Measurements from ENCODE around the gene PML.
"Not testable (repeated sequence)": the region's sequence is repeated elsewhere in the genome, so short reads cannot be mapped to it uniquely, and the experiment has no call there.

The PML gene

DNA sequence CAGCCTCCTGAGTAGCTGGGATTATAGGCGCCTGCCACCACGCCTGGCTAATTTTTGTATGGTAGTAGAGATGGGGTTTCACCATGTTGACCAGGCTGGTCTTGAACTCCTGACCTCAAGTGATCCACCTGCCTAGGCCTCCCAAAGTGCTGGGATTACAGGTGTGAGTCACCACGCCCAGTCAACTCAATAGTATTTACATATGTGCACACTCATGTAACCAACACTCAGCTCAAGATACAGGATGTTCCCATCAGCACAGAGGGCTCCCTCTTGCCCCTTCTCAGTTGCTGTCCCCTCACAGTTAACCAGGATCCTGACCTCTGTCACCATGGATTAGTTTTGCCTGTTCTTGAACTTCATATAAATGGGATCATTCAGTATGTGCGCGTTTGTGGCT is 61.8 kb downstream of the PML start:
- not testable (repeated sequence) for DNase-seq (ENCODE audit: low read depth in 2 of 2)

DNA sequence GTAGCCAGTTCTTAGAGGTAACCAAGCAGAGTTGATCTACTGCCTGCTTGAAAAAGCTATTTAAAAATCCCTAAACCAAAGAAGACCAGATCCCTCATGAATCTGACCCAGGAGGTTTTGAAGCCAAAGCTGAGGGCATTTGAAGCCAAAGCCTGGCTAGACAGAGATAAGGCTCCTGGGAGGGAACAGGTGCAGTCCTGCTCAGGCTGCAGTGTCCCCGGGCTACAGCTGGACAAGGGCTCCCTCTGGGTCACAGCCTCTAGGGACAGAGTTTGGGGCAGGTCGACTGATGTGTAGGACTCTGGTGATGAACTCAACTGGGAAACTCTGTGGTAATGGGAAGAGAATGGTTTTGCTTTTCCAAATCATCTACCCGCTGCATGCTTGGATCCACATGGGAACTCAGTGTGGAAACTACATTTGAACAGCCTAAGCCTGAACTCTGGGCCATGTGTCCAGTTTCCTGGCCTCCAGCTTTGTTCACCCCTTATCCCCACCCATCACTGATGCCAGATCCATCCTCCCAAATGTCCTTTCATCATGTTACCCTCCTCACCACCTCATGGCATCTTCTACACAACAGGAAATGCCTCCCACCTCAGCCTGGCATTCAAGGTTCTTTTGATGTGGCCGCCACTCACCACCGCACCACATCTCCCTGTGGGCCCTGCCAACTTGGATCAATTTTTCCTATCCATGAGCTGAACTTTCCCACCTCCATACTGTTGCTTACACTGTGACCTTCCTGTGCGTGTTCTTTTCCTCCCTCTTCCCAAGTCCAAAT is 64.7 kb downstream of the PML start:
- DNase-seq (ENCODE audit: low read depth in 2 of 2): not testable (repeated sequence)

DNA sequence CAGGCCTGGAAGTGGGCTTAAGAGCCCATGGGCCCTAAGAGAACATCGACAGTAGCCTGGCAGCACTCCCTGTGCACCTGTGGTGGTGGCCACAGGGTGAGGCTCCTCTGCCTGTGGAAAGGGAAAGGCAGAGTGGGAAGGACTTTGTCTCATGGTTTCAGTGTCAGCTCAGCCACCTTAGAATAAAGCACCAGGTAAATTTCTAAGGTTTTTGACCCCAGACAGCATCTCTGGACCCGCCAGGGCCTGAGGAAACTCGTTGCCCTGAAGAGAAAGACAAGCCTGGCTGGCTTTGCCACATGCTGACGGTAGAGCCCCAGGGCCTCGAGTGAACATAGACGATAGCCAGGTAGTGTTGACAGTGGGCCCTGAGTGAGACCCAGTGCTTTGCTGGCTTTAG is 65.7 kb downstream of the PML start:
- DNase-seq (ENCODE audit: low read depth in 2 of 2): no peak

DNA sequence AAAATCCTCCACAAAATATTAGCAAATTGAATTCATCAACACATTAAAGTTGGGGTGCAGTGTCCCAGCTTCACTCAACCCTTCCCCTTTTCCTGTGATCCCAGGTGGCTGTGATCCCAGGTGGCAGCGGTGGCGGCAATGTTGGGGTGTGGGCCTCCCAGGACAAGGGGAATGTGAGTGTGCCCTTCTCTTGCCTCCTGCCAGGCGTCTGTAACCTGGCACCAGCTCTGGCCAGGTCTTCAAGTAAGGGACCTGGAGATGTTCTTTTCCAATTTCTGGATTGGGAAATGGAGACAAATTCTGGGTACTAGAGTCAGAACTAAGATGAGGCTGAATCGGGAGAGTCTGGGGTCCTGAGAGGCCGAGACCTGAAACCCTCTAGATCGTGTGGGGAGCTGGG is 67.7 kb downstream of the PML start:
- no peak for DNase-seq (ENCODE audit: low read depth in 2 of 2)

DNA sequence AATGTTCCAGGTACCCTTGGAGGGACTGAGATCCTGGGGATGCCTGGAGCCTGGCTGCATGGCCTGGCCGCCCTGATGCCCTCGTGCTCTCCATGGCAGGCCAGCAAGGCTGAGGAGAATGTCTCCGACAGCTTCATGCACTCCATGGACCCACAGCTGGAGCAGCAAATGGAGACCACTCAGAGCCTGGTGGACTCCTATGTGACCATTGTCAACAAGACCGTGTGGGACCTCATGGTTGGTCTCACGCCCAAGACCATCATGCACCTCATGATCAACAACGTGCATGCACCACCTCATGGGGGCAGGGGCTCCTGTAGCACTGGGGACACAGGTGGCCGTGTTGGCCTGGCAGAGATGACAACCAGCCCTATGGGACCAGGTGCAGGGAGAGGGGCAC is 68.2 kb downstream of the PML start:
- no peak for DNase-seq (ENCODE audit: low read depth in 2 of 2)

DNA sequence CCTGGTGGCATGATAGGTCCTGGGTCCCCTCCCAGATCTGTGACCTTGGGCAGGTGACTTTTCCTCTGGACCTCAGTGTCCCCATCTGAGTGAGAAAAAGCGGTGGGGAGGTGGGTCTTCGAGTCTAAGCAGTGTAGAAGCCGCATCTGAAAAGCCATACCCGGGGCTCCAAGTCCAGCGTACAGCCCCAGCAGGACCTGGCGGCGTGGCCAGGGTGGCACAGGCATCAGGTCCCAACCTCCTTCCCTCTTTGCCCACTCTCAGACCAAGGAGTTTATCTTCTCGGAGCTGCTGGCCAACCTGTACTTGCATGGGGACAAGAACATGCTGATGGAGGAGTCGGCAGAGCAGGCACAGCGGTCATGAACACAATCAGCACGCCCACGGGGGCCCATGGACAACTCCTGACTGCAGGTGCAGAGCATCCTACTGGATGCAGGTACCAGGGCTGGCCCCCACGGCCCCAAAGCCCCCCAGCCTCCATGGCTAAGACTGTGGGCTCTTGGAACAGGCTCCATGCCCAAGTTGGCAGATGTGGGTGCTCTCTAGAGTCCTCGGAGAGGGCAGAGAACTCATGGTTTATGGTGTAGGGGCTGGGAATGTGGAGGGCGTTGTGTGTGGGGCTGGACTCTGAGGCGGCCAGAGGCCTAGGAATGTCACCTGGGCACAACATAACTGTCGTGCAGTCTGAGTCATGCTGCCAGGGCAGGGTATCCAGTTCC is 69.1 kb downstream of the PML start:
- DNase-seq (ENCODE audit: low read depth in 2 of 2): not testable (repeated sequence)

DNA sequence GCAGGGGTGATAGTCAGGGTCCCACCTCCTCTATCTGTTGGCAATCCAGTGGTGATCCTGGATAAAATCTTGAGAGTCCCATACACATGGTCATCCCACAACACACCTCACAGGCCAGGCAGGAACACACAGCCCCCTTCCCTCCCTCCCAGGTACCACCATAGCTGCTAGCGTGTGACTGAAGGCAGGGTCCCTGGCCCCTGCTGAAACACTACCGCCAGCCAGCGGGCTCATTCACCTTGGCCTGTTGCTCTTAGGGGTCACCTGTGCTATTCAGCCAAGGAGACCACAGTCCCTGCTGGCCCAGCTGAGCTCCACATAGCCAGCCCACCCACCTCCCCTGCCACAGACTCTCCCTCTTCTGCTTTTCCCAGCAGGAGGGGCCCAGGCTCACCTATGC is 69.7 kb downstream of the PML start:
- not testable (repeated sequence) for DNase-seq (ENCODE audit: low read depth in 2 of 2)

DNA sequence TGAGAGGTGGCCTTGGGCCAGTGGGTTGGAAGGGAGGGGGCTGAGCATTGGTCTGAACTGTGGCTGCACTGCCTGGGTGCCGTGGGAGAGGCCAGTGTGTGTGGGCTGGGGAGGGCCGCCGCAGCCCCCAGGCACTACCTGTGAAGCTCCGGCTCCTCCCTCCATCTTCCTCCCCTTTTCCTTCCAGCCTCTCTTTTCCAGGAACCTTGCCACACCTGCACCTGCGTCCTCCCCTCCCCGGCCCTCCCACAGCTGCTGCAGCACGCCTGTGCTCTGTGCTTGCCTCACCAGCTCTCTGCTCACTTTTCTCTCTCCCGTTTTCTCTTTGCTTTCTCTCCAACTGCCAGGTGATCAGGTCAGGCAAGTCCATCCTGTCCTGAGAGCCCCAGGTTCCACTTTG is 70.3 kb downstream of the PML start:
- DNase-seq (ENCODE audit: low read depth in 2 of 2): not testable (repeated sequence)

DNA sequence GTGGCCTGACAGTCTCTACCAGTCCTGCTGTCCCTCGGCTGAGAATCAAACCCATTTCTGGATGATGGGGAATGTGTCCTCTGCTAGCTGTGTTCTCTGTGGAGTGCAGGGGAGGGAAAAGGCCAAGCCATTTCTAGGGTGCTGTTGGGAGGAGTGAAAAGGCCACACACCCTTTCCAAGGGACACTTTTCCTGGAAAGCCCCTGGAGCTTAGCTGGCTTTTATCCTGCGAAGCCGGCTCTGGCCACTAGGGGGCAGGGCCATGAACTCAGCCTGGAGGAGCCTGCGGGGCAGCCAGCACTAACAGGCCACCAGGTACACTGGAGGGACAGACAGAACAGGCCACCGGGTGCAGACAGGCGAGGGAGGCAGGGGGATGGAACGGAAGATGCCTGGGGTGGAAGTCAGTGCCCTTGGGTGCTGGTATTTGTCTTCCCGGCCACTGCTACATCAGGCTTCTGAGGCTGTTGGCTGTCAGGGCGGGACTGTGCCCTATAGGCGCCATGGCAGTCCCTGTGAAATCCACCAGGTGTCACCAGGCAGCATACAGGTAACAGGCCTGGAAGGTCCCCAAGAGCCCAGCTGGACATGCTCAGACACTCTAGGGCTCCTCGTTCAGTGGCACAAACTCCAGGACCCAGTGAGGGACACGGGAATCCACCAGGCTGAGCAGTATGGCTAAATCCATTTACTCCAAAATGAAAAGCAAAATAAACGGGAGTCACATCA is 71.3 kb downstream of the PML start:
- peak; percentile 8 to 11 for DNase-seq (ENCODE audit: low read depth in 2 of 2)

DNA sequence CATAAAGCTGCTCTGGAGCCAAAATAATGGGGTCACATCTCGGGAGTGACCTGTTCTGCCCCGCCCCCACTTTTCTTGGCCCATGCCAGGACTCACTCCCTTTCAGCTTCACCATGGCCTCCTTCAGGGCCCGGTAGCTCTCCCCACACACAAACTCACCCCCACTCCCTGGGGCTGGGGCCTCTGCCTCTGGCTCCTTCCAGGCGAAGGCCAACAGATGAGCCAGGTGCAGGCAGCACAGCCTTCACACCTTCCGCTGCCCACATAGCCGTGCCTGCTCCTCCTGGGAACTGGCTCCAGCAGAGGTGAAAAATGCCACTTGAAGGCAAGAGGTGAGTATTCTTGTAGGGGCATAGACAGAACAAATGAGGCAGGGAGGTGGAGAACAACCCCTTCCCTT is 77.1 kb downstream of the PML start:
- not testable (repeated sequence) for DNase-seq (ENCODE audit: low read depth in 2 of 2)

DNA sequence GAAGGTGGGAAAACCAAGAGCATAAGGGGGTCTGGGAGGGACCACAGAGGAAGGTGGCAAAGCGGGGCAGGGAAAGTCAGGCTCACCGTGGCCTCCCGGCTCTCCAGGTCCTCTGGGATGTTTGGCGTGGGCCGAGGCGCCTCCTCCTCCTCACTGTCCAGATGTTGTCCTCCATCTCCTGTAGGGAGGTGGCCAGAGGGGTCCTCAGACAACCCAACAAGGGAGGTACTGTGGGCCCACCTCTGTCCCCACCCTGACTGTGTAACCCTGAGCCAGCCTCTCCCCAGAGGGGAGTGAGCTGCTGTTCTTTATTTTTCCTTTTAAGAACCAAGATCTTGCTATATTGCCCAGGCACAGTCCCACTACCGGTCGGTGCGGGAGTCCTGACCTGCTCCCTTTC is 77.6 kb downstream of the PML start:
- DNase-seq (ENCODE audit: low read depth in 2 of 2): not testable (repeated sequence)

DNA sequence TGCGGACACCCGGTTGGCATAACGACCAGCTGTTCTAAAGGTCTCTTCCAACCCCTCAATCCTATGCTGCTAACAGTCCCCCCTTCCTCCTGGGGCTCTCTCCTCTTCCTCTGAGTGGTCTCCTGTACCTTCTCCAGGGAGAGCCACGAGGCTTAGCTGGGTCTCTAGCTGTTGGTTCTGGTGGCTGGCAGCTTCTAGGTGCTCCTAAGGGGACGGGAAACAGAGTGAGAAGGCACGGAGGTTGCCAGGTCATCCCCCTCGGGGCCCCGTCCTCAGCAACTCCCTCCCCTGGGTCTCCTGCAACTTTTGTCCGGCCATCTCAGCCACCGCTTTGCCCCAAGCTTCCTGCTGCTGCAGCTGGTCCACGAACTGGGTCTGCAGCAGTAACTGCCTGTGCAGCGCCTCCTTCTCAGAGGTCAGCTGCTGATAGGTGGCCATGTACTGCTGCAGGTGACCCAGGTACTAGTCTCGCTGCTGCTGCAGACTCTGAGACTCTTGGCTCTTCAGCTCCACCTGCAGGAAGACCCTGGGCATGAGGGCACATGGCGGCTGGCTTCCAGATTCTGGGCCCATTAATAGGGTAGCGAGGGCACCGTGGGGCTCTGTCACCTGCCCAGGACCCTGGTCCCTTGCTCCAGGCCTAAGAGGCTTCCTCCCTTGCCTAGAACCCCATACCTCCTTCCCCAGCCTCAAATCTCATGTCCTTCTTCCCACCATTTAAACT is 78.3 kb downstream of the PML start:
- DNase-seq (ENCODE audit: low read depth in 2 of 2): peak in 1 of 2 donors; percentile 18

DNA sequence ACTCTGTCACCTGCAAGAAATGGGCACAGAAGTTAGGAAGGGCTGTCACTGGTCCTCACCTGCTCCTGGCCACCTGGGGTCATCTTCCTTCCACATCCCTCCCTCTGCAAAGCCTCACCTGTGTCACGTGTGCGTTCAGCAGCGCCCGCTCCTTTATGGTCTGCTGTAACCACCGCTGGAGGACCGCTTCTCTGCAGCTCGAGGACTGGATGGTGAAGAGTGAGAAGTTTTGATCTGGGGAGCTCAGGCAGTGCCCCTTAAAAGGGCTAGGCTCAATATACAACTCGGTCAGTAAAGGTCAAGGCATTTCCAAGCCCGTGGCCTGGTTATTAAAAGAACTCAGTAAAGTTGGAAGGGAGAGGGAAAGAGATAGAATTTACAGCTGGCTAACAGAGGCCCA is 81.3 kb downstream of the PML start:
- not testable (repeated sequence) for DNase-seq (ENCODE audit: low read depth in 2 of 2)

DNA sequence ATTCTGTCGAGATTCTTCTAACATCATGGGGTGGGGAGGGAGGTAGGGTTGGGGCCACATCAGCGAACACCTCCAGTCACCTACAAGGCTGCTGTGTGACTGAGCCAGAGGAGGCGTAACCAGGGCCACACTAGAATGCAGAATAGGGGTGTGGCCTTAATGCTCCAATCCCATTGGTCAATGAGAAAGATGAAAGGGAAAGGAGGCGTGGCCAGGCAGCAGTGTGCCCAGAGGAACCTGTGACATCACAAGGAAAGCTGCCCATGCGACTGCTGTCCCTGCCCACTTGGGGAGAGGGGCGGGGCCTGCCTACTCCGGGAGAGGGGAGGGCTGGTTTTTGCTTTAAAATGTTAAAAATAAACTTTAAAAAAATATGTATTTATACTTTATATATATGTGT is 87.9 kb downstream of the PML start, which contains the start of gene GOLGA6A:
Gene GOLGA6A (minus strand): TSS at position 101 of the 400 bp plus-strand sequence. CDS start 41 bp downstream, at position 60.
- not testable (repeated sequence) for DNase-seq (ENCODE audit: low read depth in 2 of 2)

DNA sequence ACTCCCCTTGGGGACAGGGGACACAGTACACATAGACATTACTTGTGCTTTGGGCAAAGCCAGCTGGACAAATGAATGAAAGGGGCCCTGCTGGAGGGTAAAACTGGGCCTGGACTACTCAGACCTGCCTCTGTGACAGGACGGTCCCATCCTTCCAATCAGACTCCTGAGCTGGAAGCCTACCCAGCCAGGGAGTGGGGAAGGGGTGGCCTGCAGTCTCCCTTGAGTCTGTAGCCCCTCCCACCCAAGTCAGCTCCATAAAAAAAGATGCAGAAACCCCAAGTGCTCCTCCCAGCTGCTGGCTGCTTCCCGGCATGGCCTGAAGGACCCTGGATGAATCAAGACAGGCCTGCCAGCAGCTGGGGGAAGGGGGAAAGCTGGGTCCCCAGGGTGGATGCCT is 100.1 kb downstream of the PML start:
- not testable (repeated sequence) for DNase-seq (ENCODE audit: low read depth in 2 of 2)

DNA sequence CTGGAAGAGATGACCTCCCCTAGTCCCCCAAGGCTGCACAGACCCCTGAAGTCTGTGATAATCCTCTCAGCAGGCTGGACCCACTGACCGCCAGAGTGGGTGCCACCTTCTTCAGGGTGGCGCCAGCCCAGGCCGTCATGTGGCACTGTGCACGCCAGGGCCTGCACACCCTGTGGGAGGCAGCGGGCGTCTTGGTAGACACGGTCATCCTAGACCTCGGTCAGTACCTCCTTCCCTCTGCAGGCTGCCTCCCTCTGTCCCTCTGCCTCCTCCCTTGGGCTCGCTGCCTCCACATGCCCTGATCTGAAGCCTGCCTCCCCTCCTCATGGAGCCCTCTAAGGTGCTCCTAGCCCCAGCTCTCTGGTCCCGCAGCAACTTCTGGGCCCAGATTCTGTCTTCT is 101.1 kb downstream of the PML start:
- DNase-seq (ENCODE audit: low read depth in 2 of 2): not testable (repeated sequence)

DNA sequence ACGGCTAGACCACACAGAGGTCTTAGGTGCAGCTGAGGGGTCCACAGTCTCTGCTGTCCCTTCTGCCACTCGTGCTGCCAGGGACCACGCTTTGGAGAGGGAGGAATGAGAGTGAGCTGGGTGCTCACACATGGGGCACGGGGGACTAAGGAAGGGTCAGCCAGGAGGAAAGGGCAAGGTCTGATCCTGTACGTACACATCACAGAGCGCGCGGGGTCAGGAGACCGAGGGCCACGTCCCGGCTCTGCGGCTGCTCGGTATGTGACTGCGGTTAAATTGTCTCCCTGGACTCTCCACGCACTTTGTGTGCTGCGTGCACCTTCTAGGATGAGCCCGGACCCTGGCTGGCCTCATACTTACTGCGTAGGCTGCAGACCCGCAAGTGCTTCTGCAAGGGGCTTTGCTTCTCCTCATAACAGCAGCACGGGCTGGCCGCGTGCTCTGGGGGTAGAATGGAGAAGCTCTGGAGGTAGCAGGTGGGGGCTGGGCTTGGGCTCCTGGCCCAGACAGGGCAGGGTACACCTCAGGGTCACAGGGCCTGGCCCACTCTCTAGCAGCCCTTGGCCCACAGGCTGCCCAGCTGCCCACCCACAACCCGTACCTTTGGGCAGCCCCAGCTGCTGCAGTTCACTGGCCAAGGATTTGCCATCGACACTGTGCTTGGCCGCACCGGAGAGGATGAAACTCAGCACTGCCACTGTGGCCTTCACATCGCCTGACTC is 102.4 kb downstream of the PML start:
- DNase-seq (ENCODE audit: low read depth in 2 of 2): not testable (repeated sequence)
